GM23248 (cell line): ENCODE data around the gene PTPN7. TPM values are rescaled to one million over a fixed set of nuclear protein-coding genes. Genes with fewer than 3 reads are reported as not detected.

ENCODE experiments used
- DNase-seq: peaks from one replicate; pipeline ENCODE4 v3.0.0-alpha.2; 2015
- H2AFZ ChIP-seq: fragments of 200-600 bp; sonication (generic); 2 replicates; pipeline ENCODE4 v1.6.1; 2016; ENCODE audit warnings: antibody characterized with exemption
- H3F3A ChIP-seq: fragments of 200-600 bp; sonication (generic); 2 replicates; pipeline ENCODE4 v1.6.1; 2016; ENCODE audit warnings: mild to moderate bottlenecking, antibody characterized with exemption, mixed run types; ENCODE audit not compliant: insufficient read depth
- H3K27ac ChIP-seq: fragments of 200-600 bp; sonication (generic); 2 replicates; pipeline ENCODE4 v1.5.1; 2016; ENCODE audit warnings: mild to moderate bottlenecking
- H3K27me3 ChIP-seq: fragments of 200-600 bp; sonication (generic); replicated peaks from 2 replicates; pipeline ENCODE4 v1.6.1; 2016; ENCODE audit warnings: mild to moderate bottlenecking; ENCODE audit not compliant: insufficient read depth
- H3K36me3 ChIP-seq: fragments of 200-600 bp; sonication (generic); 2 replicates; pipeline ENCODE4 v1.6.1; 2016; ENCODE audit warnings: low read depth, mild to moderate bottlenecking
- H3K4me1 ChIP-seq: fragments of 200-600 bp; sonication (generic); 2 replicates; pipeline ENCODE4 v1.6.1; 2016; ENCODE audit warnings: mild to moderate bottlenecking; ENCODE audit not compliant: insufficient read depth
- H3K4me2 ChIP-seq: fragments of 200-600 bp; sonication (generic); one replicate; pipeline ENCODE4 v1.6.1; 2016; ENCODE audit warnings: mild to moderate bottlenecking; ENCODE audit not compliant: unreplicated experiment
- H3K4me3 ChIP-seq: fragments of 200-600 bp; sonication (generic); 2 replicates; pipeline ENCODE4 v1.5.1; 2016; ENCODE audit warnings: mild to moderate bottlenecking
- H3K79me2 ChIP-seq: fragments of 200-600 bp; sonication (generic); 2 replicates; pipeline ENCODE4 v1.6.1; 2016; ENCODE audit warnings: mild to moderate bottlenecking; ENCODE audit not compliant: insufficient read depth
- H3K9ac ChIP-seq: fragments of 200-600 bp; sonication (generic); 2 replicates; pipeline ENCODE4 v1.6.1; 2016; ENCODE audit warnings: mild to moderate bottlenecking
- H3K9me2 ChIP-seq: fragments of 200-600 bp; sonication (generic); 2 replicates; pipeline ENCODE4 v1.6.1; 2016; ENCODE audit warnings: mixed run types, mild to moderate bottlenecking, moderate library complexity; ENCODE audit not compliant: insufficient read depth
- H3K9me3 ChIP-seq: fragments of 200-600 bp; sonication (generic); one replicate; pipeline ENCODE4 v1.6.1; 2017; ENCODE audit warnings: low read depth
- H4K20me1 ChIP-seq: fragments of 200-600 bp; sonication (generic); 2 replicates; pipeline ENCODE4 v1.6.0; 2016; ENCODE audit not compliant: insufficient read depth
- EZH2 ChIP-seq: fragments of 200-600 bp; sonication (generic); IDR thresholded peaks from 2 replicates; pipeline ENCODE4 v1.6.1; 2018; ENCODE audit warnings: antibody characterized with exemption, mild to moderate bottlenecking; ENCODE audit not compliant: insufficient read depth, poor library complexity, severe bottlenecking
- EZH2phosphoT487 ChIP-seq: fragments of 200-600 bp; sonication (generic); IDR thresholded peaks from 2 replicates; pipeline ENCODE4 v1.6.1; 2018; ENCODE audit warnings: antibody characterized with exemption, moderate library complexity, mild to moderate bottlenecking, low read depth; ENCODE audit not compliant: insufficient read depth
- WGBS, 2 experiments: methylation state at CpG; one replicate each; pipeline ENCODE4 v1.1.6; 2015 to 2017; ENCODE audit warnings: low lambda C conversion rate in 2 of 2, low coverage in 1 of 2; ENCODE audit errors: missing lambda C conversion rate in 2 of 2; 5-methylcytosine and 5-hydroxymethylcytosine counted together
- in situ Hi-C: fragments of 300-500 bp; cut with MboI; formaldehyde crosslinking; loops from 2 replicates; pipeline ENCODE4 v1.15.0; 2020
- polyA plus RNA-seq: library from polyadenylated mRNA; unstranded; fragments of >200 nt; fragmentation: Nextera tagmentation; extraction: Ambion mirVana; gene quantifications from 2 replicates; pipeline ENCODE4 v1.2.1, GENCODE V29; 2016
- total RNA-seq: library from RNA; depleted of rRNA; stranded (reverse); fragments of >200 nt; shearing (Covaris generic); gene quantifications from 2 replicates; pipeline ENCODE4 v1.2.3, GENCODE V29; 2014

Gene PTPN7
- total and polyA plus RNA-seq, 2 experiments from 2014 or later = not detected

GRCh38 chr1:202126426-202126825 is 34.0 kb downstream of the PTPN7 start:
- no peaks in the 10 kb centered on the region for H3K9me3 ChIP-seq
- WGBS, 2 experiments = 61 to 77% methylated on average over 7 to 9 of the region's 9 CpGs

DNA sequence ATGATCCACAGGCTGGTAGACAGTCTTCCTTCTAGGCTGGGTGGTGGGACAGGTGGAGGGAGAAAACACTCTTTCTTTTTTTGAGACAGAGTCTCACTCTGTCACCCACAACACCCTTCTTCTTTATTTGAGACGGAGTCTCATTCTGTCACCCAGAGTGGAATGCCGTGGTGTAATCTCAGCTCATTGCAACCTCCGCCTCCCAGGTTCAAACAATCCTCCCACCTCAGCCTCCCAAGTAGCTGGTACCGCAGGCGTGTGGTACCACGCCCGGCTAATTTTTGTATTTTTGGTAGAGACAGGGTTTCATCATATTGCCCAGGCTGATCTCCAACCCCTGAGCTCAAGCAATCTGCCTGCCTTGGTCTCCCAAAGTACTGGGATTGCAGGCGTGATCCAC is 34.8 kb downstream of the PTPN7 start:
- in situ Hi-C loops = no loop called here
- Histone ChIP-seq H3K9ac (no peak overlapping the region), H3K4me1 (no peaks in the 10 kb centered on the region), H3K4me2 (no peak overlapping the region), H3K9me2 (no peaks in the 10 kb centered on the region), H3K27ac (no peak overlapping the region), H3K9me3 (no peaks in the 10 kb centered on the region), H3K27me3 (no peaks in the 10 kb centered on the region; the same call in none of the 2 replicates), H4K20me1 (no peaks in the 10 kb centered on the region), H3K36me3 (no peaks in the 10 kb centered on the region), H2AFZ (no peak overlapping the region), H3F3A (no peaks in the 10 kb centered on the region), H3K4me3 (no peak overlapping the region), H3K79me2 (no peaks in the 10 kb centered on the region)
- WGBS, 2 experiments = 80 to 84% methylated on average over 8 of the region's 8 CpGs
- DNase-seq = no peak
- no peak for TF ChIP-seq EZH2
- TF ChIP-seq EZH2phosphoT487 = no peak

More at GRCh38 chr1:202126426-202126825, 34.0 kb downstream of the PTPN7 start:
- Histone ChIP-seq H3K27me3 (no peaks in the 10 kb centered on the region; the same call in none of the 2 replicates), H3K9me2 (no peaks in the 10 kb centered on the region), H3K9ac (no peak overlapping the region), H2AFZ (no peak overlapping the region), H3K4me2 (no peak overlapping the region), H3K36me3 (no peaks in the 10 kb centered on the region), H3K79me2 (no peaks in the 10 kb centered on the region), H3K27ac (no peak overlapping the region), H4K20me1 (no peaks in the 10 kb centered on the region), H3F3A (no peaks in the 10 kb centered on the region), H3K4me3 (no peak overlapping the region), H3K4me1 (no peaks in the 10 kb centered on the region)
- in situ Hi-C loops = no loop called here
- no peak for TF ChIP-seq EZH2
- TF ChIP-seq EZH2phosphoT487 = no peak
- DNase-seq = no peak

DNA sequence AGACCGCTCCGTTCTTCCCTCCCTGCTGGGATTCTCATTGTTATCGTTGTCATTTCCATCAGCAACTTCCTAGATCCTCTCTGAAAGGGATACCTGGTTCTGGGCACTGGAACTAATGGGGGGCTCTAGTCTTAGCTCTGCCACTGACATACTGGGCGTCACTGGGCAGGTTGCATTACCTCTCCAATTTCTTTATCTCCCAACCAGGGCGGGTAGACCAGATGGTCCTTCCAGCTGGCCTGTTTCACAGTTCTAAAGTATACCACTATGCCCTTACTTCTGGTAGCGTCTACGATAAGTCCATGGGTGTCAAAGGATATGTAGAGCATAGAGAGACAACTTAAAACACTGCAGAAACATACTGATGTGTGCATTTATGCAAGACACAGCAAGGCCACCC is 36.3 kb downstream of the PTPN7 start:
- Histone ChIP-seq H3K4me1 (no peaks in the 10 kb centered on the region), H3K4me2 (no peak overlapping the region), H3K9me3 (no peaks in the 10 kb centered on the region), H3K79me2 (no peaks in the 10 kb centered on the region), H3F3A (no peaks in the 10 kb centered on the region), H3K27me3 (no peaks in the 10 kb centered on the region; the same call in none of the 2 replicates), H3K36me3 (no peaks in the 10 kb centered on the region), H2AFZ (no peak overlapping the region), H3K4me3 (no peak overlapping the region), H3K9ac (no peak overlapping the region), H3K27ac (no peak overlapping the region), H3K9me2 (no peaks in the 10 kb centered on the region), H4K20me1 (no peaks in the 10 kb centered on the region)
- no peak for DNase-seq
- TF ChIP-seq EZH2phosphoT487 (no peak), EZH2 (no peak)
- in situ Hi-C loops = loop anchor here (25.0 kb wide), 1 partner anchor 237 kb away; the partner anchor contains the start of gene SHISA4
- WGBS, 2 experiments = 62 to 72% methylated on average over 7 of the region's 7 CpGs

DNA sequence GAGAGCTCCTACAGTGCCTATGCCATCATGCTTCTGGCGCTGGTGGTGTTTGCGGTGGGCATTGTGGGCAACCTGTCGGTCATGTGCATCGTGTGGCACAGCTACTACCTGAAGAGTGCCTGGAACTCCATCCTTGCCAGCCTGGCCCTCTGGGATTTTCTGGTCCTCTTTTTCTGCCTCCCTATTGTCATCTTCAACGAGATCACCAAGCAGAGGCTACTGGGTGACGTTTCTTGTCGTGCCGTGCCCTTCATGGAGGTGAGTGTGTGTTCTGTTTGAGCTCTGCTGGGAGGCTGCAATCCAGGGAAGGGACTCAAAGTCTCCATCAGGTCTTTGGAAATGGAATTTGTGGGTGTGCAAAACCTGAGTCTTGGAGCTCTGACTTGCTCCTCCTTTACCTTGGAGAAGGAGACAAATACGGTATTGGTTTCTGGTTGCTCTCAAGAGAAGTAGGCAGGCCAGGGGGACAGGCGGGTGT is 37.0 kb downstream of the PTPN7 start:
- TF ChIP-seq EZH2 = no peak
- TF ChIP-seq EZH2phosphoT487 = no peak

More for the DNA sequence above, 37.0 kb downstream of the PTPN7 start:
- WGBS, 2 experiments = 71 to 79% methylated on average over 10 of the region's 10 CpGs
- Histone ChIP-seq H3K36me3 (no peaks in the 10 kb centered on the region), H4K20me1 (no peaks in the 10 kb centered on the region), H3K27me3 (no peaks in the 10 kb centered on the region; the same call in none of the 2 replicates), H3K4me3 (no peak overlapping the region), H3K9me2 (no peaks in the 10 kb centered on the region), H3K4me1 (no peaks in the 10 kb centered on the region), H3K9ac (no peak overlapping the region), H3K4me2 (no peak overlapping the region), H3K9me3 (no peaks in the 10 kb centered on the region), H3F3A (no peaks in the 10 kb centered on the region), H2AFZ (no peak overlapping the region), H3K79me2 (no peaks in the 10 kb centered on the region), H3K27ac (no peak overlapping the region)
- in situ Hi-C loops = loop anchor here (25.0 kb wide), 1 partner anchor 236 kb away; the partner anchor contains the start of gene SHISA4
- DNase-seq = no peak
